Endodermal cell (in vitro differentiated cells): ENCODE results near the gene GYPA. TPM values are rescaled to one million over a fixed set of nuclear protein-coding genes. Genes with fewer than 3 reads are reported as not detected.
"Not testable (repeated sequence)": the region's sequence is repeated elsewhere in the genome, so short reads cannot be mapped to it uniquely, and the experiment has no call there.

Experiments used
- DNase-seq: peaks from one replicate; pipeline ENCODE4 v3.0.0-alpha.2; 2017
- H3K27ac ChIP-seq: 2 replicates; pipeline ENCODE4 v1.5.1; 2013; ENCODE audit warnings: mild to moderate bottlenecking, low read depth, low read length, moderate library complexity
- H3K27me3 ChIP-seq: 2 replicates; pipeline ENCODE4 v1.6.1; 2013; ENCODE audit warnings: mild to moderate bottlenecking, low read length, moderate library complexity; ENCODE audit not compliant: insufficient read depth, control insufficient read depth, poor library complexity, severe bottlenecking
- H3K36me3 ChIP-seq: 2 replicates; pipeline ENCODE4 v1.7.0; 2013; ENCODE audit warnings: mild to moderate bottlenecking, low read length, moderate library complexity; ENCODE audit not compliant: control insufficient read depth, insufficient read depth
- H3K4me1 ChIP-seq: one replicate; pipeline ENCODE4 v1.7.0; 2013; ENCODE audit warnings: low read length; ENCODE audit not compliant: control insufficient read depth, insufficient read depth
- H3K4me3 ChIP-seq: 2 replicates; pipeline ENCODE4 v1.5.1; 2013; ENCODE audit warnings: mild to moderate bottlenecking, low read length, moderate library complexity
- H3K9ac ChIP-seq: 2 replicates; pipeline ENCODE4 v1.6.1; 2013; ENCODE audit warnings: mild to moderate bottlenecking, low read length, moderate library complexity; ENCODE audit not compliant: poor library complexity, severe bottlenecking; ENCODE audit errors: extremely low read depth
- H3K9me3 ChIP-seq: 2 replicates; pipeline ENCODE4 v1.6.1; 2013; ENCODE audit warnings: mild to moderate bottlenecking, low read length, moderate library complexity; ENCODE audit not compliant: control insufficient read depth
- H3K27ac Mint-ChIP-seq: 2 replicates; pipeline ENCODE4 v1.8.0; 2020; ENCODE audit warnings: mixed read lengths
- H3K27me3 Mint-ChIP-seq: 2 replicates; pipeline ENCODE4 v1.8.0; 2021; ENCODE audit warnings: mild to moderate bottlenecking, mixed read lengths; ENCODE audit not compliant: insufficient read depth
- H3K36me3 Mint-ChIP-seq: 2 replicates; pipeline ENCODE4 v1.8.0; 2020; ENCODE audit warnings: low read depth, mixed read lengths
- H3K4me1 Mint-ChIP-seq: 2 replicates; pipeline ENCODE4 v1.8.0; 2020; ENCODE audit warnings: mixed read lengths
- H3K4me3 Mint-ChIP-seq: 2 replicates; pipeline ENCODE4 v1.8.0; 2020; ENCODE audit warnings: mild to moderate bottlenecking, moderate library complexity, mixed read lengths
- H3K9me3 Mint-ChIP-seq: 2 replicates; pipeline ENCODE4 v1.8.0; 2020; ENCODE audit warnings: mild to moderate bottlenecking, mixed read lengths
- WGBS, 2 experiments: methylation state at CpG; one replicate each; pipeline versions ENCODE4 v1.1.5 to v1.1.7; 2013; ENCODE audit warnings: missing lambda C conversion rate in 2 of 2, mixed read lengths in 1 of 2; ENCODE audit not compliant: insufficient coverage in 1 of 2, insufficient read length in 1 of 2; 5-methylcytosine and 5-hydroxymethylcytosine counted together
- total RNA-seq, 2 donors: library from RNA; stranded (reverse); fragmentation: NEBNext Ultra II Directional in 1 of 2; extraction: Animal tissue kit (Norgen Biotek cat#: 25700) in 1 of 2; gene quantifications; 2 replicates in 1 of 2; 3 replicates in 1 of 2; pipeline ENCODE4 v1.2.1, GENCODE V29; 2021
- TF ChIP-seq, protein P1 (sequence below): fragments of 200-600 bp; sonication (generic); conservative IDR thresholded peaks from 2 replicates; pipeline ENCODE4 v1.5.0; 2021; ENCODE audit warnings: antibody characterized with exemption, mild to moderate bottlenecking

Gene GYPA
- total RNA-seq, 2 donors from 2014 or later, result 0.58 TPM; not detected in 1

DNA sequence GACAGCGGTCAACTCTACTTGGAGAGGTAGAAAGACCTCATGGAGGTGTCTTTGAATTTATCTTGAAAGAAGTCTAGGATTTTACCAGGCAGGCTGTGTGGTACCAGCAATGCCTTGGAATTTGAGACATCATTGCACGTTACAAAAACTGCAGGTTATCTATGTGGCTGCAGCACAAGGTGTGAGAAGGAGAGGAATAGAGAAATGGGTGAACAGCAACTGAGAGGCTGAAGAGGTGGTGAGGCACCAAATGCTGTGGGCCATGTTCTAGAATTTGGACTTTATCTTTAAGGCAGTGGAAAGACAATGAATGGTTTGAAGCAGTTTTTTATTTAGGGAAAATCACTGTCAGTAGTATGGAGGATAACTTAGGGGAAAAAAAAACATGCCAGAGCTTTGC lies 15.4 kb downstream of the GYPA start:
- not testable (repeated sequence) for H3K27me3 ChIP-seq, H3K27ac ChIP-seq, H3K4me3 Mint-ChIP-seq, H3K36me3 Mint-ChIP-seq, H3K27ac Mint-ChIP-seq, H3K36me3 ChIP-seq, H3K9me3 ChIP-seq, H3K9ac ChIP-seq, DNase-seq, H3K4me1 ChIP-seq, H3K9me3 Mint-ChIP-seq, H3K4me3 ChIP-seq, H3K27me3 Mint-ChIP-seq
- WGBS, 2 experiments, result 79 to 90% methylated on average over 1 of the region's 2 CpGs
- H3K4me1 Mint-ChIP-seq, result peaks cover 21% of the 10 kb centered on the region

GRCh38 chr4:144123982-144124635 lies 16.4 kb downstream of the GYPA start:
- H3K9me3 Mint-ChIP-seq, H3K4me1 ChIP-seq, H3K27me3 ChIP-seq, H3K27ac Mint-ChIP-seq, H3K27me3 Mint-ChIP-seq, H3K9ac ChIP-seq, H3K9me3 ChIP-seq, H3K36me3 ChIP-seq, DNase-seq, H3K27ac ChIP-seq, H3K4me3 Mint-ChIP-seq, H3K4me3 ChIP-seq, H3K36me3 Mint-ChIP-seq: not testable (repeated sequence)
- peaks cover 27% of the 10 kb centered on the region for H3K4me1 Mint-ChIP-seq
- 71 to 94% methylated on average over 1 to 2 of the region's 4 CpGs for WGBS, 2 experiments

- H3K27me3 Mint-ChIP-seq, H3K27ac ChIP-seq, DNase-seq, H3K4me3 ChIP-seq, H3K9me3 ChIP-seq, H3K27me3 ChIP-seq, H3K36me3 ChIP-seq, H3K4me1 ChIP-seq, H3K27ac Mint-ChIP-seq, H3K9me3 Mint-ChIP-seq, H3K9ac ChIP-seq, H3K36me3 Mint-ChIP-seq, H3K4me3 Mint-ChIP-seq: not testable (repeated sequence)
- peaks cover 27% of the 10 kb centered on the region for H3K4me1 Mint-ChIP-seq
- 96% methylated on average over 2 of the region's 3 CpGs; no CpG with 5 or more reads in 1 of the 2 experiments for WGBS, 2 experiments
These were observed 17.2 kb downstream of the GYPA start for GRCh38 chr4:144123269-144123668.

DNA sequence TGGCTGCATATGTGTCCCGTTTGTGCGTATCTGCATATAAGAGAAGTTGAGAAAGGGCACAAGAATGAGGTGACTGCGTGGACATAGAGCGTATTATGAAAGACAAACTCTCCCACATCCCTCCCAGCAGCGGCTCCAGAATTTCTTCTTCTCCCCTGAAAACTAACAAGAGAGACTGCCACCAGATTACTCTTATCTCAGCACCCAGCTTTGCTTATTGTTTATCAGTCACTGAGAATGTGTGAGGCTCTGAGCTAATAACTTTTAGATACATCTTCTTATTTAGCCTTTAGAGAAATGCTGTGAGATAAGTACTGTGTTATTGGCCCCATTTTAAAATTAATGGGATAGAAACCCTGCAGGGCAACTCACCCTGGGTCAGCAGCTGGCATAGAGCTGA lies 20.8 kb downstream of the GYPA start:
- not testable (repeated sequence) for H3K9me3 ChIP-seq, DNase-seq, H3K36me3 ChIP-seq, H3K4me1 ChIP-seq, H3K9ac ChIP-seq, H3K4me3 ChIP-seq, H3K27me3 Mint-ChIP-seq, H3K4me3 Mint-ChIP-seq, H3K27ac Mint-ChIP-seq, H3K27ac ChIP-seq, H3K9me3 Mint-ChIP-seq, H3K27me3 ChIP-seq, H3K36me3 Mint-ChIP-seq
- H3K4me1 Mint-ChIP-seq, result peaks cover 26% of the 10 kb centered on the region
- 76% methylated on average over 2 of the region's 5 CpGs; no CpG with 5 or more reads in 1 of the 2 experiments for whole genome bisulfite sequencing, 2 experiments

- TF ChIP-seq, protein P1, sequence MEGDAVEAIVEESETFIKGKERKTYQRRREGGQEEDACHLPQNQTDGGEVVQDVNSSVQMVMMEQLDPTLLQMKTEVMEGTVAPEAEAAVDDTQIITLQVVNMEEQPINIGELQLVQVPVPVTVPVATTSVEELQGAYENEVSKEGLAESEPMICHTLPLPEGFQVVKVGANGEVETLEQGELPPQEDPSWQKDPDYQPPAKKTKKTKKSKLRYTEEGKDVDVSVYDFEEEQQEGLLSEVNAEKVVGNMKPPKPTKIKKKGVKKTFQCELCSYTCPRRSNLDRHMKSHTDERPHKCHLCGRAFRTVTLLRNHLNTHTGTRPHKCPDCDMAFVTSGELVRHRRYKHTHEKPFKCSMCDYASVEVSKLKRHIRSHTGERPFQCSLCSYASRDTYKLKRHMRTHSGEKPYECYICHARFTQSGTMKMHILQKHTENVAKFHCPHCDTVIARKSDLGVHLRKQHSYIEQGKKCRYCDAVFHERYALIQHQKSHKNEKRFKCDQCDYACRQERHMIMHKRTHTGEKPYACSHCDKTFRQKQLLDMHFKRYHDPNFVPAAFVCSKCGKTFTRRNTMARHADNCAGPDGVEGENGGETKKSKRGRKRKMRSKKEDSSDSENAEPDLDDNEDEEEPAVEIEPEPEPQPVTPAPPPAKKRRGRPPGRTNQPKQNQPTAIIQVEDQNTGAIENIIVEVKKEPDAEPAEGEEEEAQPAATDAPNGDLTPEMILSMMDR, result no peak
- Mint-ChIP-seq H3K9me3 (no peaks in the 10 kb centered on the region), H3K27ac (no peak overlapping the region), H3K27me3 (no peaks in the 10 kb centered on the region), H3K36me3 (no peaks in the 10 kb centered on the region), H3K4me3 (no peak overlapping the region), H3K4me1 (peaks cover 12% of the 10 kb centered on the region)
- DNase-seq, result no peak
- H3K4me1 ChIP-seq, result no peaks in the 10 kb centered on the region
- H3K4me3 ChIP-seq, result no peak overlapping the region
- H3K27ac ChIP-seq, result no peak overlapping the region
- no peaks in the 10 kb centered on the region for H3K9me3 ChIP-seq
- no peaks in the 10 kb centered on the region for H3K27me3 ChIP-seq
- WGBS, 2 experiments, result 91 to 92% methylated on average over 4 of the region's 4 CpGs
- no peaks in the 10 kb centered on the region for H3K36me3 ChIP-seq
- no peak overlapping the region for H3K9ac ChIP-seq
These were observed 25.0 kb downstream of the GYPA start for GRCh38 chr4:144115519-144115918.
